HG03066 (cell line): ENCODE data around the gene CTPS1.

ENCODE experiments used
- ATAC-seq: cut with Tn5 transposase; IDR thresholded peaks from one replicate; pipeline ENCODE4 v1.9.1; 2021; ENCODE audit warnings: low read depth; ENCODE audit not compliant: unreplicated experiment

Gene CTPS1

GRCh38 chr1:40988280-40988679 is 8.8 kb downstream of the CTPS1 start:
- ATAC-seq: no peak

GRCh38 chr1:40989066-40989465 is 9.6 kb downstream of the CTPS1 start:
- no peak for ATAC-seq

GRCh38 chr1:40997096-40997495 is 17.6 kb downstream of the CTPS1 start:
- no peak for ATAC-seq

- no peak for ATAC-seq
Observed at GRCh38 chr1:40998668-40999067, 19.2 kb downstream of the CTPS1 start.

DNA sequence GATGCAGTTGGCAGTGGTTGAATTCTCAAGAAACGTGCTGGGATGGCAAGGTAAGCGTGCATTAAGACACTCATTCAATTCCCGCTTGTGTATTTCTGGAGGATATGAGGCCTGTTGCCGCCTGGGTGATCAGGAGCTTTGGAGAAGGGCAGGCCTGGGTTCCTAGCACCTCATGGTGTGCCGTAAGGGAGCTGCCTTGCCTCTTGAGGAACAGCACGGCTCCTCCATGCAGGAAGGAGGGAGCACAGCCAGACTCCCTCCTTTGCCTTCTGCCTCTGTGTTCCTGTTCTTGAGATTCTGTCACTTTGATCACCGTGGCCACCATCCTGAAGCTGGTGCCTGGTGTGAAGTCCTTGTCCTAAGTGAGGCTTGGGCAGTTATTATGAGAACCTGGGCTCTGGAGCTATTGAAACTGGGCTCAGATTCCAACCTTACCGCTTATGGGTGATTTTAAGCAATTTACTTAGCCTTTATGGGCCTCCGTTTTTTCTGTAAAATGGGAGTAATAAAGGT is 23.7 kb downstream of the CTPS1 start:
- no peak for ATAC-seq

DNA sequence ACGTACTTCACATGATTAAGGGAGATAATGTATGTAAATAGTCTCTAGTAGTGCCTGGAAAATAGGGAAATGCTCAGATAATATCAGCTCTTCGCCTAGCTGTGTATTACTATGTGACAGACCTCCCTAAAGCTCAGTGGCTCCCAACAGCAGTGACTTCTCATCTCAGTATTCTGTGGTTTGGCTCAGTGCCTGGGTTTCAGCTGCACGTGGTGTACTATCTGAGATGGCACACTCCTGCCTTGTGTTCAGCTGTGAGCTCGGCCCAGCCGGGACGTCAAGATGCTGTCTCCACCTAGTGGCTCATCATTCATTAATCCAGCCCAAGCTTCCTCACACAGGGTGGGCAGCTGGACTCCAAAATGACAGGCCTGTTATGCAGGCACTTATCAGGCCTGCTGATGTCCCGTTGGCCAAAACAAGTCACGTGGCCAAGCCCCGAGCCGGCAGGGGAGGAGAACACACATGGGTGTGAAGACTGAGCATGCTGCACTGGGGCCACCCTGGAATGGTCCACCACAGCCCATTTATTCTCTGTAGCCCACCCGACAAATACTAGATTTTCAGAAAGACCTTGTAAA is 24.2 kb downstream of the CTPS1 start:
- peak; percentile 98 for ATAC-seq

DNA sequence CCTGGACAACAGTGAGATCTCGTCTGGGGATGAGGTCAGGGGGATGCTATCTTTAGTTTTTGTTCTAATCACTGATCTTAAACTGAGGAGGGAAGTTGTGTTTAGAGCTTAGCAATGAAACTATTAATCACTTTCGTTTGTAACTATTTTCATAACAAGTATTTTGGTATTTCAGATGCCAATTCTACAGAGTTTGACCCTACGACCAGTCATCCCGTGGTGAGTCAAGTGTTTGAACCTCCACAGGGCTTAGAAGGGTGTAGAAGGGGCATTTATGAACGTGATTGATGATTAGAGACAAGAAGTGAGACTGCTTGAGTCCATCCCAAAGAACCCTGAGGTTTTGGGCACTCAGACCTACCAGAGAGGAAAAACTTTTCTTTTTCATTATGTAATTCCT is 26.4 kb downstream of the CTPS1 start:
- no peak for ATAC-seq

- ATAC-seq: no peak
Observed at GRCh38 chr1:41006942-41007865, 27.7 kb downstream of the CTPS1 start.

GRCh38 chr1:41009466-41009865 is 30.0 kb downstream of the CTPS1 start:
- no peak for ATAC-seq

GRCh38 chr1:41010345-41010744 is 30.8 kb downstream of the CTPS1 start:
- no peak for ATAC-seq

- no peak for ATAC-seq
Observed at GRCh38 chr1:41013024-41013423, 33.5 kb downstream of the CTPS1 start.

GRCh38 chr1:41013796-41014195 is 34.3 kb downstream of the CTPS1 start:
- ATAC-seq: no peak

- no peak for ATAC-seq
Observed at GRCh38 chr1:41014871-41015270, 35.4 kb downstream of the CTPS1 start.

DNA sequence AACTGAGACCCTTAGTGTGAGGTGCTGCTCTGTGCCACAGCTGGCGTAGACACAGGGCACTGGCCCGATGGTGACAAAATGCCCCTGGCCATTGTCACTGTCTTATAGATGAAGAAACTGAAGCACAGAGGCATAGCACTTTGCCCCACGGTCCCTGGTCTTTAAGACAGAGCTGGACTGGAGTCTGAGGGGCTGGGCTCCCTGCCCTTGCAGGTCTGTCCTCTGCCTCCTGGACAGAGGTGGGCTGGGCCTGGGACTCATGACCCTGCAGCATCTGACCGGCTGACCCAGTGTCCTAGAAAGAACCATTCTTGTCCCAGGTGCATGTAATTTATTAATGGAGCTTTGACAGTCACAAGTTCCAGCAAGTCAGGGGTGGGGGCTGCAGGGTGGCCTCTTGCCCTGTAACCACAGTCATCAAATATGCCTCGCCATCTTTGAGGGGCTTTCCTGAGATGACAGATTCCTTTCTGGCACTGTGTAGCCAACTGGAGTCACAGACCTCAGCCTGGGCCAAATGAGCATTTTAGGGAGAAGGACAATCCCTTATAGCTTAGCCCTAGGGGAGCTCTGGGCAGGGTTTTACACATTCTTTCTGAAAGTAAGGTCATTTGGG is 35.9 kb downstream of the CTPS1 start:
- no peak for ATAC-seq

- no peak for ATAC-seq
Observed at GRCh38 chr1:41015897-41016470, 36.5 kb downstream of the CTPS1 start.

- ATAC-seq: no peak
Observed at GRCh38 chr1:41017141-41018017, 37.9 kb downstream of the CTPS1 start.

DNA sequence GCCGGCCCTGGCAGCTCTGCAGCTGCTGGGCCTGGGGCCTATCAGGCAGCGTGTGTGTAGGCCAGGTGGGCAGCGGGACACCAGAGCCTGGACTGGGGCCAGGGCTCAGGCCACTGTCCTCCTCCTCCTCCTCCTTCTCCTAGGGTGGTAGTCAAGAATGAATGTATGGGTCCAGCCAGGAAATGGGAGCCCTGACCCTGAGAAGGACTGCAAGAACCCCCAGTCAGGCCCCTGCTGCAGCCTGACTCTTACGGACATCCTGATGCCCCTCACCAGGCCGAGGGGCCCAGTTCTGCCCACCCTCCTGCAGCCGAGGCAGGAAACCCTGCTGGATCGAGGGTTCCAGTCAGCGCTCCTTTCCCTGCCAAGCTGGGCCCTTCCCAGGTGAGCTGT is 38.5 kb downstream of the CTPS1 start:
- no peak for ATAC-seq

- no peak for ATAC-seq
Observed at GRCh38 chr1:41019353-41019745, 39.9 kb downstream of the CTPS1 start.

GRCh38 chr1:41020109-41020576 is 40.6 kb downstream of the CTPS1 start:
- ATAC-seq: no peak

DNA sequence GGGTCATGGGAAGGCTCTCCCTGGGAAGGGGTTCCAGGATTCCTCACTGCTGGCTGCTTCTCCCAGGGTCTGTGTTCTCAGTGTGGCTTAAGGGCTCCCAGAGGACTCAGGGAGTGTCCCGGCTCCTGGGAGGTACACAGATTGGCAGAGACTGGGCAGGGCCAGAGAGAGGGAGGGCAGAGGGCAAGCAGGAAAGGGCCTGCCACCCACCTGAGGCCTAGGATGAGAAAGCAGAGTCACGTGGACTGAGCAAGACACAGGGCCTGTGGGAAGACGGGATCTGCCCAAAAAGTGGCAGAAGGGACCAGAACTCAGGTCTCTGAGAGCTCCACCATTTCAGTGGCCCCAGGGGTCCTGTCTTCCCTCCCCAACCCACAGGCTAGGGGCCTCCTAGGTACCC is 41.2 kb downstream of the CTPS1 start:
- ATAC-seq: no peak
